Left lobe of liver (tissue), 2 donors: ENCODE data around the gene ATP6AP1. TPM values are rescaled to one million over a fixed set of nuclear protein-coding genes. Genes with fewer than 3 reads are reported as not detected.

ENCODE experiments used
- ATAC-seq: fragments of 200-7000 bp; cut with Tn5 transposase; one replicate; pipeline ENCODE4 v1.9.1; 2020; ENCODE audit warnings: mild to moderate bottlenecking, moderate library complexity
- DNase-seq: peaks from one replicate; pipeline ENCODE4 v3.0.0-alpha.2; 2020; ENCODE audit warnings: low spot score
- total RNA-seq: library from RNA; stranded (reverse); gene quantifications from one replicate; pipeline ENCODE4 v1.2.1, GENCODE V29; 2021
- donor health status: DM: no; HTN: no; CAD: no; lungs with moderate emphysema.
- donor health status: DM: no; HTN: yes; CAD: no.

Gene ATP6AP1
- total RNA-seq, 1 donor from 2014 or later, result 26.2 TPM

DNA sequence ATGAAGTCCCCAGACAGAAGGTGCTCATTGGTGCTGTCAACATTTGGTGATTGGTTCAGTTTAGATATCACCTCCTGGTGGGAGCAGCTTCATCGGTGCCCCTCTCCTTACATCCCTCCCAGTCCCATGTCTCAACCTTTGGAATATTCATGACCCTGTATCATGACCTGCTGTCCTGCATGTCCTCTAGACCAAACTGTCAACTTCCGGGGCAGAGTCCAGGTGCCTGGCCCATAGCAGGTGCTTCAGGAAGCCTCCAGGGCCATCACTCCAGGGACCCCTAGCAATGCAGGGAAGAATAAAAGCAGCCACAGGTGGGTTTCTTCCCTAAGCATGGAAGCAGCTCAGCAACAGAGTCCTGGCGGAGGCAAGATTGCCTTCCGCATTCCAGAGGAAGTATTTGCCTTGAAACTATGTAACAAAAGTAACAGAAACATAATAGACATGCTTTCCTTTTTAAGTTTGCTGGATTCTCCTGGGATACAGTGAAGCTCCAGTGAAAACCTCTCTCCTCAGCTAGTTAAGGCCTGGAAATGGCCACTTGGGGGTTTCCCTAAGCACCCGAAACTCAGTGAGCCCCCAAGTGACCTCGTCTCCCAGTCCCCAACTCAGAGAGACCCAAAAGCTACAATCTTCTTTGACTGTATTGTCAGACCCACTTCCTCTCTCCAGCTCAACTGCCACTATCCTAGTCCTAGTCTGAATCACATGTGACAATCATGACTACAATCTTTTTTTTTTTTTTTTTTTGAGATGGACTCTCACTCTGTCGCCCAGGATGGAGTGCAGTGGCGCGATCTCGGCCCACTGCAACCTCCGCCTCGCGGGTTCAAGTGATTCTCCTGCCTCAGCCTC, 1.3 kb upstream of the ATP6AP1 start:
- DNase-seq, result no peak

DNA sequence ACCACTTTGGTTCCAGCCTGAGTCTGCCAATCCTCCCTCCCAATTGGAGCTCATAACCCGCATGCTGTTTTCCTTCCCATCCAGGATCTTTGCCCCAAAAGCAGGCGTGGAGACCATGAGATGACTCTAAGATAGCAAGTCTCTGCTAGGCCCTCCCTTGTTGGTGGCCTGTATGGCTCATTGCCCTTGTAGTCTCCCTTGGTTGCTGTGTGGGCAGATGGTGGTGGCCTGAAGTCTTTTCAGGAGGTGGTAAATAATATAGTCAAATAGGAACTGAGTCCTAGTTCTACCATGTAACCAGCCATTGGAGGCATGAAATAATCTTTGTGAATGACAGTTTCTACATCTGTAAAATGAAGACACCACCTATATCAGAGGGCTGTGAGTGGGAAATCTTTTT, 1.2 kb downstream of the ATP6AP1 start:
- DNase-seq (no peak), ATAC-seq (no peak)

More for the DNA sequence above, 1.3 kb upstream of the ATP6AP1 start:
- ATAC-seq, result no peak

DNA sequence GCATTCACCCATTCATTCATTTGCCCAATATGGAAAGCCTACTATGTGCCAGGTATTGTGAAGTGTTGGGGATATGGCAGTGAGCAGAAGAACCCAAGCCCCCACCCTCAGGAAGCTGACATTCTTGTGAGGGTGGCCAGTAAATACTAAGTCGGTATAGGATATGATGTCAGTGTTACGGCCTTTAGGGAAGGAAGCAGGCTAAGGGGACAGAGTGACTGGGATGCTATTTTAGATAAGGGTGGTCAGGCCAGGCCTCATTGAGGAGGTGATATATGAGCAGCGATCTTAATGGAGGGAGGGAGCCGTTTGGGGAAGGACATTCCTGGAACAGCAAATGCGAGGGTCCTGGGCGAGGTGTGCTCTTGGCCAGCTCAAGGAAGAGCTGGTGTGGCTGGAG, 2.0 kb downstream of the ATP6AP1 start:
- ATAC-seq, result no peak
- DNase-seq, result no peak

DNA sequence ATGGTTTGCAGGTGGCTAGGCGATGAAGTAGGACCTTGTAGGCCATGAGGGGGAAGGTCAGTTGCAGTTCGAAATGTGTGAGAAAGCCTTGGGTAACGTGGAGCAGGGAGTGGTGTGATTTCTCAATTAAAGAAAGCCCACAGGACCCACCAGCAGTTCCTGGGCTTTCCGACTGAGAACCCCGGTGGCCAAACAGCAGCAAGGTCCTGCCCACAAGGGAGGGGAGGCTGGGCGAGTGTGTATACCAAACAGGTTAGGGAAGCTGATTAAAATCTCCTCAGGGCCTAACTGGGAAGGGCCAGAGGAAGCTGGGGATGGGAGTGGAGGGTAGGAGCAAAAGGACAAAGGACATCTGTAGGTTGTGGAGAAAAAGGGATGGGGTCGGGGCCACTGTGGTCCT, 2.4 kb downstream of the ATP6AP1 start:
- no peak for DNase-seq
- ATAC-seq, result no peak

DNA sequence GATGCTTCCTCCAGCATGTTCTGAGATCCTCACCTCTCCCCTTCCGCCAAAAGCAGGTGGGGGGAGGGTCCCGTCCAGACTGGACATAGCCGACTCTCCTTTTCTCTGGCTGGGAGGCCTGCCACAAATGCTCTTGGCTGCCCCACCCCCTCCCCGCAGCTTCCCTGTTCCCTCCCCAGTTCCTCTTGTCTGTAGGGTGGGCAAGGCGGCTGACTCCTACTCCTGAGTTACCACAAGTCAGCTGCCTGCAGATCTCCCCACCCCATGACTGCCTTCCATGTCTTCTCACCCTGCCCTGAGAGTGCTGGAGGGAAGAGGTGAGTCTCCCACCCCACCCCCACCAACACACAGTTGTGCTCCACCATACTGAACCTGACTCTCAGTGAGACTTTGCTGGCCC, 2.9 kb downstream of the ATP6AP1 start:
- no peak for ATAC-seq
- no peak for DNase-seq

DNA sequence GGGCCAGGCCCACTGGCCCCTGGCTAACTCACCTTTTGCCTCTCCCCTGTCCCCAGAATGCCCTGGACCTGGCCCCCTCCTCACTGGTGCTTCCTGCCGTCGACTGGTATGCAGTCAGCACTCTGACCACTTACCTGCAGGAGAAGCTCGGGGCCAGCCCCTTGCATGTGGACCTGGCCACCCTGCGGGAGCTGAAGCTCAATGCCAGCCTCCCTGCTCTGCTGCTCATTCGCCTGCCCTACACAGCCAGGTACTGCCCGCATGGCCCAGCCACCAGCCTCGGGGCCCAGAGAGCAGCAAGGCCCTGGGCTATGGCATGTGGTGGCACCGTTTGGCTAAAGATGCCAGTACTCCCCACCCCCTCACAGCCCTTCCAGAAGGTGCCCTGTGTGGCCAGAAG, 3.7 kb downstream of the ATP6AP1 start:
- DNase-seq (no peak), ATAC-seq (no peak)

DNA sequence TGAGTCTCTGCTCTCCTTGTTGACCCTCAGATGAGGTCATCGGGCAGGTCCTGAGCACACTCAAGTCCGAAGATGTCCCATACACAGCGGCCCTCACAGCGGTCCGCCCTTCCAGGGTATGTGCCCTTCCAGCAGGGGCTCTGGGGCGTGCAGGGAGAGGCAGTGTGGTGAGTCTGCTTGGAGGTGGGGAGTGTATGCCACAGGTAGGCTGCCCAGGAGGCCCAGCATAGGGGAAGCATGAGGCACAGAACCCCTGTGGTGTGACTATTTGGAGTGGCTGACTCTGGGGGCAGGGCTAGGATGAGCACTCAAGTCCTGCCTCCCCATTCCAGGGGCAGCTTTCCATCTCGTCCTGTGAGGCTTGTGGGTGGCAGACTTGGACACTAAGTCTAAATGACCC, 5.1 kb downstream of the ATP6AP1 start:
- no peak for ATAC-seq
- DNase-seq, result no peak

DNA sequence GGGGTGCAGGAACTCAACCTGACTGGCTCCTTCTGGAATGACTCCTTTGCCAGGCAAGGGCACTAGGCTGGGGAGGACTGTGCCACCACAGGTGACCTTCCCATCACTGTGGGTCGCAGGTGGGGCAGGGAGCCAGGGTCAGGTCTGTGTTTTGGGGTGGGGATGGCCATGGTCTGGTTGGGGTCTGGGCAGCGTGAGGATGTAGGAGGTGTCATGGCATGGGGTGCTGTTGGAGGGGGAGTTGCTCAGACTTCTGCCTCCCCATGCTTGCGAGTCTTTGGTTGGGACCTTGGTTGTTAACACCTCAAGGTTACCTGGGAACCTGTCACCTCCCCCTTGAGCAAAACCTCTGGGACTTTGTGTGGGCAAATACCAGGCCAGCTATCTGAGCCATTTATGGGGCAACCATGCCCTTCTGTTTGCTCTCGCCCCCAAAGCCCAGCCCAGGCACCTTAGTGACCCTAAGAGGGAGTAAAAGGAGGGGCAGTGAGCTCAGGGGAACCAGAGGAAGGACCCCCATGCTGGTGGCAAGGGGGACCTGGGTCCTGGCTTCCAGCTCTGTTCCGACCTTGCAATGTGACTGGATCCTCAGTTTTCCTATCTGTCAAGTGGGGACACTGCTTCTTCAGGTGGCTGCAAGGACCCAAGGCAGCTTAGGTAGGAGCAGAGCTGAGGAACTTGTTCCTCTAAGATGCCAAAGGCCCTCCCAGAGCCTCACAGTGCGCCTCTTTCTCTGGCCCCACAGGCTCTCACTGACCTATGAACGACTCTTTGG, 6.1 kb downstream of the ATP6AP1 start:
- ATAC-seq (no peak), DNase-seq (no peak)

DNA sequence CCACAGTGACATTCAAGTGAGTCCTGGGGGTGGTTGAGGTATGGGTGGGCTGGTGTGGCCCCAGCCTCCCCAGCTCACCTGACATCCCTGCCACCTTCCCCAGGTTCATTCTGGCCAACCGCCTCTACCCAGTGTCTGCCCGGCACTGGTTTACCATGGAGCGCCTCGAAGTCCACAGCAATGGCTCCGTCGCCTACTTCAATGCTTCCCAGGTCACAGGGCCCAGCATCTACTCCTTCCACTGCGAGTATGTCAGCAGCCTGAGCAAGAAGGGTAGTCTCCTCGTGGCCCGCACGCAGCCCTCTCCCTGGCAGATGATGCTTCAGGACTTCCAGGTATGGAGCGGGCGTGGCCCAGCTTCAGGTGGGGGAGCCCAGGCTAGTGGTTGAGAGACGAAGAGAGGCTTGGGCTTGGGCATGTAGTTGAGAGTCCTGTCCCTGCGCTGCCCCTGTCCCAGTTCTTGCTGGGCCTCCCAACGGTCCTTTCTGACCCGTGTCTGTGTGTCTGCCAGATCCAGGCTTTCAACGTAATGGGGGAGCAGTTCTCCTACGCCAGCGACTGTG, 6.8 kb downstream of the ATP6AP1 start:
- DNase-seq (no peak), ATAC-seq (no peak)

DNA sequence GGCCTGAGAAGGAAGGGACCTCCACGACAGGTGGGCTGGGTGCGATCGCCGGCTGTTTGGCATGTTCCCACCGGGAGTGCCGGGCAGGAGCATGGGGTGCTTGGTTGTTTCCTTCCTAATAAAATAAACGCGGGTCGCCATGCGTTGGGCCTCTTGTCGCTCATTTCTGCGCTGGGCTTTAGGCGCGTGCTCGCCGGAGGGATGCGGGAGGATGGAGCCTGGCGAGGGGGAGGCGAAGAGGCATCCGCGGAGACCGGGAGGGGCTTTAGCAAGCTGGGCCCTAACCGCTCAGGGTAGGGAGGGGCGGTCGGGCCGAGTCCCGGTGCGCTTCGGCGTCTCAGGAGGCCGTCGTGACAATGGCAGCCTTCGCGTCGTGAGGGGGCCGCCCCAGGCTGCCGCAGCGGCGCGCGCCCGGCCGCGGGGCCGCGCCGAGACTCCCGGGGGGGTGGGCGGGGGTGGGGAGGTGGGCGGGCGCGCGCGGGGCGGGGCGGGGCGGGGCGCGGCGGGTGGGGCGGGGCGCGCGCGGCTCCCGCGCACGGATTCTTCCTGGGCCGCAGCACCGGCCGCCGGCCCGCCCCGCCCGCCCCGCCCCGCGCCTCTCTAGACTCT, 8.0 kb downstream of the ATP6AP1 start:
- no peak for DNase-seq
- peak; percentile 67 for ATAC-seq

DNA sequence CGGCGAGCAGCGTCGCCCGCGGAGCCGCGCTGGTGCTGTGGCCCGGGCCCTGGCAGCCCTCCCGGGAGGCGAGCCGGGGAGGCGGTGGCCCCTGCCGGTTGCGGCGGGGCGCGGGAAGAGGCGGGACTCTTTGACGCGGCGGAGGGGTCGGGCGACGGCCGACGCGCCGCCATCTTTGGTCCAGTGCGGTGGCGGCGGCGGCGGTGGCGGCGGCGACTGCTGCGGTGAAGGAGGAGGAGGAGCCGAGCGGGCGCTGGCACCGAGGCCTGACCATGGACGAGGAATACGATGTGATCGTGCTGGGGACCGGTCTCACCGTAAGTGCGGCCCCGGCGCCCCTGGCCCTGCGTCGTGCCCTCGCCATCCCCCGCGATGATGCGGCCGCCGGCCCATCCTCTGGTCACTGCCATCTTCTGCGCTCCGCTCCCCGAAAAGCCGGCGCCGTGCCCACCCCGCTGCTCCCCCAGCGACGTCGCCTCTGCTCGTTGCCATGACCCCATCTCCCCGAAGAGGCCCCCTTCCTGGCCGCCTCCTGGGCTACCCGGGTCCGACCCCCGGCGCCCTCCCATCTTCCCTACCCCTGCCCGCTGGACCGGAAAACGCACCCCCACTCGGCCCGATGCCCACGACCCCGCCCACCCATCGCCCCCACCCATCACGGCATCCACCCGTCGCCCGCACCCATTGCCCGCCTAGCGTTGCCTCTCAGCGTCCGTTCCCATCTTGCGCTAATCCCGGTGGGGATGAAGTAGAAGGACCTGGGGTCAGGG, 8.7 kb downstream of the ATP6AP1 start, which contains the start of gene GDI1:
Gene GDI1 (plus strand): TSS at position 172 of the 770 bp plus-strand sequence. CDS start 101 bp downstream, at position 273.
- peak; percentile 60 for DNase-seq
- peak; percentile 76 for ATAC-seq

DNA sequence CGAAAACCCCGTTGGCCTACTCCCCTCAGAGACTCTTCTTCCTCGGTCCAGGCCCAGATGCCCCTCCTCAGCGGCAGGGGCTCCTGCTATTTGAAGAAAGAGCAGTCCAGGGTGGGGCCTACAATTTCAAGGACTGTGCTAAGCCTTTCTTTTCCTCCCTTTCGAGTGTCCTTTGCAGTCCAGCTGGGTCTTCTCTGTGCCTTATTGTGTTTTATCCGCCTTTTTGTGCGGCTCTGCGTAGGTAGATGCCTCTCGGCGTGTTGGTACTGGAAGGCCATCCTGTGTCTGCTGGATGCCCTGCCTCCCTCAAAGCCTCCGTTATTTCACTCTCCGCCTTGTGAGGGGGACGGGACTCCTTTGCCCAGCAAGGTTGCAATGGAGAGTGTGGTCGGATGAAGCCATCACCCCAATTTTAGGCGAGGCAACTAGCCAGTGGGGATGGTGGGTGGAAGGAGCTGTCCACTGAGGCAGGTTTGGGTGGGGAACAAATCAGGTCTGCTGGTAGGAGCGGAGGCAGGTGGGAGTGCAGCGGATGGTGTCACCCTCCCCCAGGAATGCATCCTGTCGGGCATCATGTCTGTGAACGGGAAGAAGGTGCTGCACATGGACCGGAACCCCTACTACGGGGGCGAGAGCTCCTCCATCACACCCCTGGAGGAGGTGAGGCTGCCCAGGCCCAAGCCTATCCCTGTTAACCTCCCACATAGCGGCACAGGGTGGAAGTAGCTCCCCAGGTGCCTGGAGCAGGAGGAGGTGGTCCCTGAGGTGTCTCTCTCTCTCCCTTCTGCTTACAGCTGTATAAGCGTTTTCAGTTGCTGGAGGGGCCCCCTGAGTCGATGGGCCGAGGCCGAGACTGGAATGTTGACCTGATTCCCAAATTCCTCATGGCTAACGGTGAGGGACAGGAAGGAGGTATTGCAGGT, 9.8 kb downstream of the ATP6AP1 start:
- DNase-seq (no peak), ATAC-seq (no peak)

DNA sequence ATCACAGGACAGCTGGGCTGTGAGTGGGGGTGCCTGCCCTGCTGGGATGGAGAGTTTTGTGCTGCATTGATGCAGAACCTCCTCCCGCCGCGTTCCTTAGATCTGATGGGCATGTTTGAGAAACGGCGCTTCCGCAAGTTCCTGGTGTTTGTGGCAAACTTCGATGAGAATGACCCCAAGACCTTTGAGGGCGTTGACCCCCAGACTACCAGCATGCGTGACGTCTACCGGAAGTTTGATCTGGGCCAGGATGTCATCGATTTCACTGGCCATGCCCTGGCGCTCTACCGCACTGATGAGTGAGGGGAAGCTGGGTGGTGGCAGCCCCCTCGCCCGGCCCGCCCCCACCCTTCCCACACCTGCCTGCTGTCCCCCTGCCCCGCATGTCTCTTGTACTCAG, 11.4 kb downstream of the ATP6AP1 start:
- DNase-seq, result peak; percentile 61
- ATAC-seq, result peak; percentile 43

DNA sequence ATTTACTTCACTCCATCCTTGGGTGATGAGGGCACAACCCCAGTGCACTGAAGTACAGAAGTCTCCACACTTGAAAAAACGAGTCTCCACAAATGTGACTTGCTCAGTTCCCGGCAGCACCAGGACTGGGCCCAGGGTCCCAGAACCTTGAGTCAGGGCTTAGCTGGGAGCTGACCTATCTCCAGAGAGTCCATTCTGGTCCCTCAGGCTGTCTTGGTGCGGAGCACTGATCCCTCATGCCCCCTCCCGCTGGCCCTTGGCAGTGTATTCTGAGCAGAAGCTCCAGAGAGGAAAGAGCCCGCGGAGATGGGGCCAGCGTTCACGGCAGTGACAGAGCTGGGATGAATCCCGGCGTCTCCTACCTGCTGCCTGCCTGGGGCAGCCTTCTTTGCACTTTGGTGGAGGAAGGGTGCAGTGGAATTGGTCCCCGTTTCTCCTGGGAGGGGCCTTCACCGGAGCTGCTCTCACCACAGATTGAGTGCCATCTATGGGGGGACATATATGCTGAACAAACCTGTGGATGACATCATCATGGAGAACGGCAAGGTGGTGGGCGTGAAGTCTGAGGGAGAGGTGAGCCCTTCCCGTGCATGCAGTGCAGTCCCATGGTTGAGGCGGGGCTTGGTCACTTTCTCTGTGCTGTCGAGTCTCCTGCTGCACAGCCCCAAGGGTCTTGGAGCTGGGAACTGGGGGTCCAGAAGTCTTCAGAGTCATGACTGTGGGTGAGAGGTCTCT, 12.3 kb downstream of the ATP6AP1 start:
- DNase-seq, result no peak
- no peak for ATAC-seq

DNA sequence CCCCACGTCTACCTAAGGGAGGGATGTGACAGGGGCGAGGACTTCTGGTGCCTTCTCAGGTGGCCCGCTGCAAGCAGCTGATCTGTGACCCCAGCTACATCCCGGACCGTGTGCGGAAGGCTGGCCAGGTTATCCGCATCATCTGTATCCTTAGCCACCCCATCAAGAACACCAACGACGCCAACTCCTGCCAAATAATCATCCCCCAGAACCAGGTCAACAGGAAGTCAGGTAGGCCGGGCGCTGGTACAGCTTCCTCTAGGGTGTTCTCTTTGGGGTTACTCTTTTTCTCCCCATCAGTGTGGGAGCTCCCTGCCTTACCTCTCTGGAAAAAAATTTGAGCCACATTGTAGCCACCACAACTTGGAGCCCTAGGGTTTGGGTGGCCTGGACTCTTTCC, 13.1 kb downstream of the ATP6AP1 start:
- DNase-seq (no peak), ATAC-seq (no peak)

DNA sequence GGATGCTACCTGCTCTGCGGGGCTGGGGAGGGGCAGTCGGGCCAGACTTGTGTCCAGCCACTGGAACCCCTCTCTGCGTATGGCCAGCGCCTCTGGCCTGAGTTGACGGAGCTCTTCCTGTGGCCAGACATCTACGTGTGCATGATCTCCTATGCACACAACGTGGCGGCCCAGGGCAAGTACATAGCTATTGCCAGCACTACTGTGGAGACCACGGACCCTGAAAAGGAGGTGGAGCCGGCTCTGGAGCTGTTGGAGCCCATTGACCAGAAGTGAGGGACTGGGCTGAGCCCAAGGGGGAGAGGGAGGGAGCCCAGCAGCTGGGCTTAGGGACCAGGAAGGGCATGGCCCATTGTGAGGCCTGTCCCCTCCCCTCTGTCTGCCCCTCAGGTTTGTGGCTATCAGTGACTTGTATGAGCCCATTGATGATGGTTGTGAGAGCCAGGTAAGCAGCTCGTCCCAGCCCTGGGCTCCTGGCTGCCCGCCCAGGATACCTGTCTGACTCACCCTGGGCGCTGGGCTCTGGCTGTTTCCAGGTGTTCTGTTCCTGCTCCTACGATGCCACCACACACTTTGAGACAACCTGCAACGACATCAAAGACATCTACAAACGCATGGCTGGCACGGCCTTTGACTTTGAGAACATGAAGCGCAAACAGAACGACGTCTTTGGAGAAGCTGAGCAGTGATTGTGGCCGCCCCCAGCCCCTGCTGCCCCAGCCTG, 13.7 kb downstream of the ATP6AP1 start:
- DNase-seq (no peak), ATAC-seq (no peak)

DNA sequence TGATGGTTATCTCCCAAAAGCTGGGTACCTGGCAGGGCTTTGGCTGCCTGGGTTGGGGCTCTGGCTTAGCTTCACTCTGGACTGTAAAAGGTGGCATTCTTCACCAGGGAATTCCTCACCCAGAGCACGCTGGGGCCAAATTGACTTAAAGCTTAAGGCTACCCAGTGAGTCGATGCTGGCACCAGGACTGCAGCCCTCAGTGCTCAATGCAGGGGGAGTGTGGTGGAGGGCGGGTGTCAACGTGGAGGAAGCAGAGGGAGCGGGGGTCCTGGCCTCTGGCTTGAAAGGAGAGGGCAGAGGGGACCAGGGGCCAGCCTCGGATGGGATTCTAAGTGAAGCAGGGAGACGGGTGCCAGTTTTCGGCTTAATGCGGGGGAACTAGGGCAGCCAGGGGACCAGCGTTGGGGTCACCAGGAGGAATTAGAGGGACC, 15.0 kb downstream of the ATP6AP1 start:
- no peak for DNase-seq
- ATAC-seq, result peak; percentile 6
